ENCODE measurements around the gene LRFN2. TPM values are rescaled to one million over a fixed set of nuclear protein-coding genes. Genes with fewer than 3 reads are reported as not detected.
A peak's percentile ranks its signal among the peaks of the same experiment; 100 is the strongest.

Gene LRFN2
- total RNA-seq, 1 donor from 2014 or later, result not detected

GRCh38 chr6:40588480-40588879, 1.3 kb upstream of the LRFN2 start:
- TF ChIP-seq CTCF (conservative IDR thresholded peaks at IDR 0.05), result no peak
- Mint-ChIP-seq H3K9me3 (no peaks in the 10 kb centered on the region), H3K27ac (ENCODE audit: unreplicated experiment) (no peak overlapping the region), H3K36me3 (ENCODE audit: low read depth) (no peaks in the 10 kb centered on the region), H3K27me3 (ENCODE audit: low read depth) (peaks cover 74% of the 10 kb centered on the region), H3K4me3 (peak overlapping the region; percentile 31), H3K4me1 (peaks cover 22% of the 10 kb centered on the region)
- no peak for DNase-seq (ENCODE audit: low read depth, low spot score)

GRCh38 chr6:40588070-40588384, 863 bp upstream of the LRFN2 start:
- Mint-ChIP-seq H3K9me3 (no peaks in the 10 kb centered on the region), H3K27ac (ENCODE audit: unreplicated experiment) (no peak overlapping the region), H3K4me1 (peaks cover 22% of the 10 kb centered on the region), H3K27me3 (ENCODE audit: low read depth) (peaks cover 73% of the 10 kb centered on the region), H3K4me3 (peak overlapping the region; percentile 57), H3K36me3 (ENCODE audit: low read depth) (no peaks in the 10 kb centered on the region)
- no peak for TF ChIP-seq CTCF (conservative IDR thresholded peaks at IDR 0.05)
- no peak for DNase-seq (ENCODE audit: low read depth, low spot score)

- Mint-ChIP-seq H3K27me3 (ENCODE audit: low read depth) (peaks cover 66% of the 10 kb centered on the region), H3K27ac (ENCODE audit: unreplicated experiment) (no peak overlapping the region), H3K4me1 (peaks cover 22% of the 10 kb centered on the region), H3K9me3 (no peaks in the 10 kb centered on the region), H3K36me3 (ENCODE audit: low read depth) (no peaks in the 10 kb centered on the region), H3K4me3 (peak overlapping the region; percentile 87)
- DNase-seq (ENCODE audit: low read depth, low spot score), result peak; percentile 12
- TF ChIP-seq CTCF (conservative IDR thresholded peaks at IDR 0.05), result no peak
Observed at GRCh38 chr6:40586369-40587201, 579 bp downstream of the LRFN2 start.

- TF ChIP-seq CTCF (conservative IDR thresholded peaks at IDR 0.05), result no peak
- DNase-seq (ENCODE audit: low read depth, low spot score), result peak; percentile 2
- Mint-ChIP-seq H3K9me3 (no peaks in the 10 kb centered on the region), H3K4me1 (peaks cover 22% of the 10 kb centered on the region), H3K27me3 (ENCODE audit: low read depth) (peaks cover 66% of the 10 kb centered on the region), H3K4me3 (peak overlapping the region; percentile 71), H3K27ac (ENCODE audit: unreplicated experiment) (no peak overlapping the region), H3K36me3 (ENCODE audit: low read depth) (no peaks in the 10 kb centered on the region)
Observed at GRCh38 chr6:40585651-40586269, 1.4 kb downstream of the LRFN2 start.

GRCh38 chr6:40585223-40585622, 1.9 kb downstream of the LRFN2 start:
- Mint-ChIP-seq H3K27me3 (ENCODE audit: low read depth) (peaks cover 63% of the 10 kb centered on the region), H3K27ac (ENCODE audit: unreplicated experiment) (no peak overlapping the region), H3K9me3 (no peaks in the 10 kb centered on the region), H3K4me3 (peak overlapping the region; percentile 71), H3K4me1 (peaks cover 22% of the 10 kb centered on the region), H3K36me3 (ENCODE audit: low read depth) (no peaks in the 10 kb centered on the region)
- TF ChIP-seq CTCF (conservative IDR thresholded peaks at IDR 0.05), result no peak
- no peak for DNase-seq (ENCODE audit: low read depth, low spot score)

Data from neural crest cell (in vitro differentiated cells).